Nephron progenitor cell (in vitro differentiated cells): ENCODE results near the gene SYTL3.

ENCODE experiments used
- DNase-seq: peaks from one replicate; pipeline ENCODE4 v3.0.0; 2021
- H3K27ac Mint-ChIP-seq: 2 replicates; pipeline ENCODE4 v1.8.0; 2021; ENCODE audit warnings: mild to moderate bottlenecking, moderate library complexity, mixed read lengths
- H3K27me3 Mint-ChIP-seq: 2 replicates; pipeline ENCODE4 v1.8.0; 2021; ENCODE audit warnings: mild to moderate bottlenecking, low read depth, mixed read lengths; ENCODE audit not compliant: poor library complexity
- H3K36me3 Mint-ChIP-seq: 2 replicates; pipeline ENCODE4 v1.8.0; 2021; ENCODE audit warnings: low read depth, mixed read lengths
- H3K4me1 Mint-ChIP-seq: 2 replicates; pipeline ENCODE4 v1.8.0; 2021; ENCODE audit warnings: mixed read lengths
- H3K4me3 Mint-ChIP-seq: 2 replicates; pipeline ENCODE4 v1.8.0; 2021; ENCODE audit warnings: mild to moderate bottlenecking, moderate library complexity, mixed read lengths
- H3K9me3 Mint-ChIP-seq: 2 replicates; pipeline ENCODE4 v1.8.0; 2021; ENCODE audit warnings: mild to moderate bottlenecking, moderate library complexity, mixed read lengths
- CTCF ChIP-seq: fragments of 200-600 bp; sonication (generic); IDR thresholded peaks from 2 replicates; pipeline ENCODE4 v1.5.0; 2021; ENCODE audit warnings: antibody characterized with exemption

The SYTL3 gene

GRCh38 chr6:158782432-158783166 is 132.7 kb downstream of the SYTL3 start:
- Mint-ChIP-seq H3K4me1 (peaks cover 34% of the 10 kb centered on the region), H3K36me3 (peaks cover 78% of the 10 kb centered on the region), H3K4me3 (no peak overlapping the region), H3K27ac (no peak overlapping the region), H3K27me3 (no peaks in the 10 kb centered on the region), H3K9me3 (no peaks in the 10 kb centered on the region)
- DNase-seq: no peak
- TF ChIP-seq CTCF: no peak

GRCh38 chr6:158783167-158783450 is 133.3 kb downstream of the SYTL3 start:
- no peak for TF ChIP-seq CTCF
- no peak overlapping the region for H3K4me3 Mint-ChIP-seq
- no peaks in the 10 kb centered on the region for H3K27me3 Mint-ChIP-seq
- H3K9me3 Mint-ChIP-seq: no peaks in the 10 kb centered on the region
- no peak overlapping the region for H3K27ac Mint-ChIP-seq
- no peak for DNase-seq
- H3K36me3 Mint-ChIP-seq: peaks cover 75% of the 10 kb centered on the region
- peaks cover 34% of the 10 kb centered on the region for H3K4me1 Mint-ChIP-seq

- no peak for DNase-seq
- Mint-ChIP-seq H3K27me3 (no peaks in the 10 kb centered on the region), H3K27ac (peak overlapping the region; percentile 45), H3K36me3 (peaks cover 72% of the 10 kb centered on the region), H3K9me3 (no peaks in the 10 kb centered on the region), H3K4me3 (no peak overlapping the region), H3K4me1 (peaks cover 34% of the 10 kb centered on the region)
- no peak for TF ChIP-seq CTCF
Measured at GRCh38 chr6:158783851-158784250, 134.0 kb downstream of the SYTL3 start.

GRCh38 chr6:158784505-158784904 is 134.7 kb downstream of the SYTL3 start:
- no peak for TF ChIP-seq CTCF
- H3K9me3 Mint-ChIP-seq: no peaks in the 10 kb centered on the region
- peaks cover 39% of the 10 kb centered on the region for H3K4me1 Mint-ChIP-seq
- no peak for DNase-seq
- H3K27ac Mint-ChIP-seq: peak overlapping the region; percentile 24
- peaks cover 73% of the 10 kb centered on the region for H3K36me3 Mint-ChIP-seq
- H3K27me3 Mint-ChIP-seq: no peaks in the 10 kb centered on the region
- no peak overlapping the region for H3K4me3 Mint-ChIP-seq

GRCh38 chr6:158785036-158785435 is 135.2 kb downstream of the SYTL3 start:
- DNase-seq: no peak
- peak overlapping the region; percentile 24 for H3K27ac Mint-ChIP-seq
- H3K4me3 Mint-ChIP-seq: no peak overlapping the region
- no peaks in the 10 kb centered on the region for H3K27me3 Mint-ChIP-seq
- peaks cover 78% of the 10 kb centered on the region for H3K36me3 Mint-ChIP-seq
- no peak for TF ChIP-seq CTCF
- peaks cover 43% of the 10 kb centered on the region for H3K4me1 Mint-ChIP-seq
- H3K9me3 Mint-ChIP-seq: no peaks in the 10 kb centered on the region

GRCh38 chr6:158786645-158787304 is 136.9 kb downstream of the SYTL3 start:
- H3K4me1 Mint-ChIP-seq: peaks cover 38% of the 10 kb centered on the region

More at GRCh38 chr6:158786645-158787304, 136.9 kb downstream of the SYTL3 start:
- H3K9me3 Mint-ChIP-seq: no peaks in the 10 kb centered on the region
- no peak overlapping the region for H3K4me3 Mint-ChIP-seq
- peaks cover 68% of the 10 kb centered on the region for H3K36me3 Mint-ChIP-seq
- no peak for DNase-seq
- TF ChIP-seq CTCF: no peak
- no peaks in the 10 kb centered on the region for H3K27me3 Mint-ChIP-seq
- H3K27ac Mint-ChIP-seq: no peak overlapping the region
